Cardiac fibroblast (primary cell): ENCODE results near the gene YIPF4.

Source experiments
- DNase-seq, 2 donors: peaks; one replicate each; pipeline versions ENCODE4 v3.0.0 to v3.0.0-alpha.2; 2010; ENCODE audit warnings: low read depth in 2 of 2
- H3K4me3 ChIP-seq, 2 donors: replicated peaks in 1 of 2; 1 replicate in 1 of 2; 2 replicates in 1 of 2; pipeline ENCODE4 v1.5.1; 2011; ENCODE audit warnings: low read depth in 2 of 2, low read length in 2 of 2, mild to moderate bottlenecking in 2 of 2, moderate library complexity in 1 of 2
- TF ChIP-seq, protein P1 (sequence below): IDR thresholded peaks from one replicate; pipeline ENCODE4 v1.5.1; 2011; ENCODE audit warnings: low read depth, mild to moderate bottlenecking, low read length, inconsistent platforms

The YIPF4 gene

DNA sequence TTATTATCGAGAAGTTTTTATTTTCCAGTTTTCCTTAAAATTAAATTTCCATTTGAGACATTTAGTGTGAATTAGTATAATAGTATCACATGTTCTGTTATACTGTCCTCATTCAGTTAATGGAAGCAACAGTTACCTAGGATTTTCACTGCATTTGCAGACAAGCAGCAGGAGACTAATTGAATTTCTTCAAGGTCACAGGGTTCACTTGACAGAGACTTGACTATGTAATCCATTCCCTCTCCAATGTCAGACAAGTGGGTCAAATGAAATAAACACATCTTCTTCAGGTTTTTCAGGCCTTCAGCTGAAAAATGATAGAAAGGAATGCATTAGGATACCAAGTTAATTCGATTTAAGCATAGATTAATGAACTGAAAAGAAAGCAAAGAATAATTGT, 39.7 kb upstream of the YIPF4 start:
- DNase-seq, result no peak
- H3K4me3 ChIP-seq, result no peak overlapping the region
- TF ChIP-seq, protein P1, sequence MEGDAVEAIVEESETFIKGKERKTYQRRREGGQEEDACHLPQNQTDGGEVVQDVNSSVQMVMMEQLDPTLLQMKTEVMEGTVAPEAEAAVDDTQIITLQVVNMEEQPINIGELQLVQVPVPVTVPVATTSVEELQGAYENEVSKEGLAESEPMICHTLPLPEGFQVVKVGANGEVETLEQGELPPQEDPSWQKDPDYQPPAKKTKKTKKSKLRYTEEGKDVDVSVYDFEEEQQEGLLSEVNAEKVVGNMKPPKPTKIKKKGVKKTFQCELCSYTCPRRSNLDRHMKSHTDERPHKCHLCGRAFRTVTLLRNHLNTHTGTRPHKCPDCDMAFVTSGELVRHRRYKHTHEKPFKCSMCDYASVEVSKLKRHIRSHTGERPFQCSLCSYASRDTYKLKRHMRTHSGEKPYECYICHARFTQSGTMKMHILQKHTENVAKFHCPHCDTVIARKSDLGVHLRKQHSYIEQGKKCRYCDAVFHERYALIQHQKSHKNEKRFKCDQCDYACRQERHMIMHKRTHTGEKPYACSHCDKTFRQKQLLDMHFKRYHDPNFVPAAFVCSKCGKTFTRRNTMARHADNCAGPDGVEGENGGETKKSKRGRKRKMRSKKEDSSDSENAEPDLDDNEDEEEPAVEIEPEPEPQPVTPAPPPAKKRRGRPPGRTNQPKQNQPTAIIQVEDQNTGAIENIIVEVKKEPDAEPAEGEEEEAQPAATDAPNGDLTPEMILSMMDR, result no peak

DNA sequence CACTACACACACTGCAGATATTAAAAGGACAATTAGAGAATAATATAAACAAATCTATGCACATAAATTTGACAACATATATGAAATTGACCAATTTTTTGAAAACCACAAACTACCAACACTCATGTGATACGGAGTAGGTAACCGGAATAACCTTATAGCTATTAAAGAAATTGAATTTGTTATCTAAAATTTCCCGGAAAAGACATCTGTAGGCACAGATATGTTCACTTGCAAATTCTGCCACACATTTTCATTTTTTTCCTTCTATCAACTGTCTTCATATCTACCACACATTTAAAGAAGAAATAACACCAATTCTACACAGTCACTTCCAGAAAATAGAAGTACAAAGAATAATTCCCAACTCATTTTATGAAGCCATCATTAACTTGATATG, 35.4 kb upstream of the YIPF4 start:
- H3K4me3 ChIP-seq, result no peak overlapping the region
- TF ChIP-seq, protein P1, result no peak
- DNase-seq, result no peak

DNA sequence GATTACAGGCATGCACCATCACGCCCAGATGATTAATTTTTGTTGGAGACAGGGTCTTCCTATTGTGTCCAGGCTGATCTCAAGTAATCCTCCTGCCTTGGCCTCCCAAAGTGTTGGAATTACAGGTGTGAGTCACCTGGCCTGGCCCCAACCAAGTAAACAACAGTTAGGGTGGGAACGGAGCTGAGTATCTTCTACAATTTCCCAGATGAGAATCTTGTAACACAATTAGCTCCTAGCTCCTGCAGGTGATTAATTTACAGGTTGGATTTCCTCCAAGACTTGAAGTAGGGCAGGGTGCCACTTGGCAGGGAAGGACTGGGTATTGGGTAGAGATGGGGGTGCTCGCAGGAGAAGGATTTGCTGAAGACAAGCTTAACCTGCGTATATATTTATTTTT, 30.8 kb upstream of the YIPF4 start:
- TF ChIP-seq, protein P1, result no peak
- no peak overlapping the region for H3K4me3 ChIP-seq
- DNase-seq, result no peak

DNA sequence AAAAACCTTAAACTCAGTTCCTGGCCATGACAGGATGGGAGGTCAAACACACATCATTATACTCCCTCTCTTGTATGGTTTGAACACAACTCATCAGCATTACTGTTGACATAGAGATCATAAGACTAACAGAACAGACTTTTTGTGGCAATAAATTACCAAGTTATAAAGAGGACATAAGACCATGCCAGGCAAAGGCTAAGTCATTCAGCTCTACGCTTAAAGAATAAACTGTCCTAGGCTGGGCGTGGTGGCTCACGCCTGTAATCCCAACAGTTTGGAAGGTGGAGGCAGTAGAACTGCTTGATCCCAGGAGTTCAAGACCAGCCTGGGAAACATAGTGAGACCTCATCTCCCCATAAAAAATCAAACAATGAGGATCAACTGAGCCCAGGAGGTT, 29.4 kb upstream of the YIPF4 start:
- DNase-seq, result no peak
- TF ChIP-seq, protein P1, result no peak
- no peak overlapping the region for H3K4me3 ChIP-seq

DNA sequence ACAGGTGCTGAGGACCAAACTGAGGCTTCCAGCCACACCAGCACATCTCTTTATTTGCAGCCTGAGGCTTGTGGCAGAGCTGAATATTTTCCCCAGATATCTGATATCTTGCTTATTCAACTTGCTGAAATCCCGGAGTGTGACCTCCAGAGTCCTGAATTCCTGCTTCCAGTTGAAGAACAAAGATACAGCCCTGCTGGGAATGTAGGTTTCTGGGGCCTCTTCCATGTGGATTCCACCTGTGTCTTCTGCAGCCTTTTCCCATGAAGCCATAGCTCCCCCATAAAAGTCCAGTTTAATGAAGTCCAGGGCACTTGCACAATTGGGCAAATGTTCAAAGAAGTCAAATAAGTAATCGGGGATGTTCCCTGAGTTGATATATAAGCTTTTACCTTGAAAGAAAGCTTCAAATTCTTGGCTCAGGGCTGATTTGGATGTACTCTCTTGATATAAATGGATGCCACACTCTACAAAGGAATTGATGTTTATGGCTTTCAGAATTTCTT, 27.9 kb upstream of the YIPF4 start:
- DNase-seq, result no peak
- TF ChIP-seq, protein P1, result no peak
- no peak overlapping the region for H3K4me3 ChIP-seq

DNA sequence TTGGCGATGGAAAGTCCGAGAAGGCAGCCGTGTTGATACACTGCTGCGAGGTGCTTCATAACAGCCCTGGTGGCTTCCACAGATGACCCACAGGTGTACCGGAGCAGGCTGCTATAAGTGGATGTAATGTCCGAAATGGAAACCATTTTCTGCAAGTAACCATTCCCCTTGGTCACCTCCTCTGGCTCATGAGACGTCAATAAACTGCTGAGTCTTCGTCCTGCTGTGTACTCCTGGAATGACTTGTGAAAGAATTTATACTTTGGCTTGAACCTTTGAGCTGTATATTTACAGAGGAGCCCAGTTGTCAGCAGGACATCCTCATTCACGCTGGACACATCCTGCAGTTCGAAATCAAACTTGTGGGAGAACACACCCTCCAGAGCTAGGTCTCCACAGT, 27.4 kb upstream of the YIPF4 start:
- no peak overlapping the region for H3K4me3 ChIP-seq
- no peak for DNase-seq

More for the DNA sequence above, 27.4 kb upstream of the YIPF4 start:
- TF ChIP-seq, protein P1, result no peak
